H1 (cell line): ENCODE data around the gene NUP43. TPM values are rescaled to one million over a fixed set of nuclear protein-coding genes. Genes with fewer than 3 reads are reported as not detected.

Source experiments
- CTCF ChIA-PET: fragments of 300-600 bp; sonication (Branson Sonifier 250); formaldehyde crosslinking; loops from one replicate; lab custom pipeline; 2021; ENCODE audit not compliant: partially characterized antibody; lab: Charles Lee
- POLR2A ChIA-PET: fragments of 300-600 bp; sonication (Branson Sonifier 250); formaldehyde crosslinking; loops from one replicate; lab custom pipeline; 2021; ENCODE audit warnings: inconsistent platforms; ENCODE audit not compliant: partially characterized antibody; lab: Charles Lee
- DNase-seq, 2 experiments: peaks; one replicate each; pipeline versions ENCODE4 v3.0.0 to v3.0.0-alpha.2; 2010 to 2022; ENCODE audit warnings: low spot score in 2 of 2, low read depth in 1 of 2, mixed read lengths in 1 of 2
- FAIRE-seq: peaks from 2 replicates; lab custom pipeline; 2011; peaks lifted over from hg19 to GRCh38; lab: Jason Lieb, UNC
- H2AFZ ChIP-seq: 2 replicates; pipeline ENCODE4 v1.8.1; 2012; ENCODE audit warnings: low read length, inconsistent platforms
- H2AK5ac ChIP-seq: 2 replicates; pipeline ENCODE4 v1.6.1; 2013; ENCODE audit warnings: low read depth, low read length
- H2BK120ac ChIP-seq: replicated peaks from 2 replicates; pipeline ENCODE3; 2013; ENCODE audit warnings: low read depth, low read length, inconsistent platforms
- H2BK12ac ChIP-seq: 2 replicates; pipeline ENCODE4 v1.6.1; 2013; ENCODE audit warnings: low read depth, low read length
- H2BK15ac ChIP-seq: 2 replicates; pipeline ENCODE4 v1.6.1; 2013; ENCODE audit warnings: low read length
- H2BK20ac ChIP-seq: 2 replicates; pipeline ENCODE4 v1.6.1; 2013; ENCODE audit warnings: low read length
- H2BK5ac ChIP-seq: 2 replicates; pipeline ENCODE4 v1.6.1; 2013; ENCODE audit warnings: low read depth, low read length
- H3K14ac ChIP-seq: 2 replicates; pipeline ENCODE4 v1.6.1; 2013; ENCODE audit warnings: inconsistent platforms; ENCODE audit not compliant: insufficient read length
- H3K18ac ChIP-seq: 2 replicates; pipeline ENCODE4 v1.6.1; 2013; ENCODE audit warnings: low read length; ENCODE audit errors: extremely low read depth
- H3K23ac ChIP-seq: 2 replicates; pipeline ENCODE4 v1.6.1; 2013; ENCODE audit warnings: inconsistent platforms; ENCODE audit not compliant: insufficient read length
- H3K23me2 ChIP-seq: 2 replicates; pipeline ENCODE4 v1.6.1; 2013; ENCODE audit warnings: low read depth, low read length
- H3K27ac ChIP-seq: 2 replicates; pipeline ENCODE4 v1.6.1; 2011; ENCODE audit warnings: low read depth, low read length, inconsistent platforms
- H3K27me3 ChIP-seq, 4 experiments: replicated peaks in 1 of 4; 1 replicate in 1 of 4; 2 replicates in 3 of 4; pipeline versions ENCODE4 v1.6.1 to v1.8.1; 2011 to 2013; ENCODE audit warnings: low read length in 3 of 4, mild to moderate bottlenecking in 3 of 4, inconsistent platforms in 2 of 4, mixed read lengths in 2 of 4, moderate library complexity in 1 of 4; ENCODE audit not compliant: control insufficient read depth in 3 of 4, insufficient read depth in 3 of 4; ENCODE audit errors: extremely low read depth in 1 of 4
- H3K36me3 ChIP-seq, 4 experiments: 2 replicates each; pipeline versions ENCODE4 v1.6.1 to v1.8.1; 2011 to 2013; ENCODE audit warnings: mild to moderate bottlenecking in 4 of 4, low read length in 3 of 4, moderate library complexity in 2 of 4, control low read depth in 1 of 4, inconsistent platforms in 1 of 4; ENCODE audit not compliant: insufficient read depth in 4 of 4, control insufficient read depth in 2 of 4
- H3K4ac ChIP-seq: replicated peaks from 2 replicates; pipeline ENCODE3; 2013; ENCODE audit warnings: low read length, low read depth, mixed read lengths, inconsistent platforms; ENCODE audit not compliant: insufficient read length
- H3K4me1 ChIP-seq, 4 experiments: replicated peaks in 1 of 4; 1 replicate in 1 of 4; 2 replicates in 3 of 4; pipeline versions ENCODE4 v1.6.1 to v1.8.1; 2011 to 2013; ENCODE audit warnings: low read length in 3 of 4, inconsistent platforms in 2 of 4, mixed read lengths in 1 of 4; ENCODE audit not compliant: insufficient read depth in 4 of 4, control insufficient read depth in 3 of 4
- H3K4me2 ChIP-seq, 2 experiments: 2 replicates each; pipeline versions ENCODE4 v1.6.1 to v1.8.1; 2011 to 2013; ENCODE audit warnings: low read depth in 2 of 2, low read length in 2 of 2, control low read depth in 1 of 2, inconsistent platforms in 1 of 2, mild to moderate bottlenecking in 1 of 2; ENCODE audit not compliant: insufficient read depth in 1 of 2
- H3K4me3 ChIP-seq, 4 experiments: fragments of 200-600, 300-600 bp in 1 of 4; sonication (generic), shearing (Covaris generic), sonication (Bioruptor Twin) in 1 of 4; 2 replicates each; pipeline versions ENCODE4 v1.5.1 to v1.8.1; 2011 to 2016; ENCODE audit warnings: low read length in 4 of 4, low read depth in 3 of 4, control low read depth in 2 of 4, inconsistent platforms in 2 of 4, mild to moderate bottlenecking in 2 of 4, mixed read lengths in 1 of 4, moderate library complexity in 1 of 4; ENCODE audit not compliant: insufficient read depth in 2 of 4; ENCODE audit errors: extremely low read depth in 1 of 4
- H3K56ac ChIP-seq: replicated peaks from 2 replicates; pipeline ENCODE3; 2013; ENCODE audit warnings: low read depth, mild to moderate bottlenecking, mixed read lengths, low read length, inconsistent platforms; ENCODE audit not compliant: insufficient read length
- H3K79me1 ChIP-seq: 2 replicates; pipeline ENCODE4 v1.6.1; 2013; ENCODE audit warnings: low read depth, low read length, control low read depth
- H3K79me2 ChIP-seq, 2 experiments: 2 replicates each; pipeline versions ENCODE4 v1.6.1 to v1.8.1; 2012 to 2013; ENCODE audit warnings: low read length in 2 of 2, mild to moderate bottlenecking in 2 of 2, inconsistent platforms in 1 of 2; ENCODE audit not compliant: insufficient read depth in 2 of 2, control insufficient read depth in 1 of 2
- H3K9ac ChIP-seq, 4 experiments: replicated peaks in 1 of 4; 1 replicate in 1 of 4; 2 replicates in 3 of 4; pipeline versions ENCODE4 v1.6.1 to v1.8.1; 2011 to 2013; ENCODE audit warnings: low read depth in 3 of 4, low read length in 3 of 4, control low read depth in 2 of 4, mild to moderate bottlenecking in 2 of 4, moderate library complexity in 2 of 4, inconsistent platforms in 1 of 4; ENCODE audit errors: extremely low read depth in 1 of 4
- H3K9me3 ChIP-seq, 2 experiments: 2 replicates each; pipeline versions ENCODE4 v1.6.1 to v1.8.1; 2012 to 2013; ENCODE audit warnings: mild to moderate bottlenecking in 2 of 2, moderate library complexity in 2 of 2, control low read depth in 1 of 2, inconsistent platforms in 1 of 2, low read depth in 1 of 2, low read length in 1 of 2, mixed read lengths in 1 of 2; ENCODE audit not compliant: insufficient read depth in 2 of 2
- H4K20me1 ChIP-seq, 2 experiments: replicated peaks in 1 of 2; 2 replicates each; pipeline versions ENCODE3 to v1.8.1; 2011 to 2013; ENCODE audit warnings: inconsistent platforms in 2 of 2, low read length in 2 of 2, mild to moderate bottlenecking in 1 of 2; ENCODE audit not compliant: insufficient read depth in 2 of 2, control insufficient read depth in 1 of 2
- H4K5ac ChIP-seq: 2 replicates; pipeline ENCODE4 v1.6.1; 2013; ENCODE audit warnings: low read length, low read depth, mixed read lengths, inconsistent platforms; ENCODE audit not compliant: insufficient read length
- H4K8ac ChIP-seq: 2 replicates; pipeline ENCODE4 v1.8.0; 2013; ENCODE audit warnings: mild to moderate bottlenecking, moderate library complexity, low read length, inconsistent platforms; ENCODE audit not compliant: insufficient read depth; ENCODE audit errors: extremely low read depth
- H4K91ac ChIP-seq: replicated peaks from 2 replicates; pipeline ENCODE3; 2013; ENCODE audit warnings: low read length, mixed read lengths, inconsistent platforms; ENCODE audit not compliant: insufficient read length
- ASH2L ChIP-seq: fragments of 200-600, 300-600 bp; sonication (generic); IDR thresholded peaks from one replicate; pipeline ENCODE4 v1.7.1; 2017; ENCODE audit warnings: low read length
- BACH1 ChIP-seq: IDR thresholded peaks from 2 replicates; pipeline ENCODE4 v1.6.1; 2012; ENCODE audit warnings: low read length, improper control_type of control experiment
- CHD1 ChIP-seq: IDR thresholded peaks from 2 replicates; pipeline ENCODE4 v1.6.1; 2012; ENCODE audit warnings: low read depth, low read length, improper control_type of control experiment
- CREB1 ChIP-seq: IDR thresholded peaks from 2 replicates; pipeline ENCODE4 v1.6.1; 2012; ENCODE audit warnings: inconsistent platforms
- WGBS, 2 experiments: shearing (Covaris generic) in 1 of 2; methylation state at CpG; one replicate each; pipeline versions ENCODE4 v1.1.6 to v1.1.7; 2013 to 2015; ENCODE audit warnings: low lambda C conversion rate in 2 of 2, mixed read lengths in 2 of 2, inconsistent platforms in 1 of 2, low coverage in 1 of 2, missing lambda C conversion rate in 1 of 2; ENCODE audit not compliant: insufficient replicate concordance in 2 of 2, insufficient coverage in 1 of 2, insufficient read length in 1 of 2; ENCODE audit errors: extremely low coverage in 1 of 2, missing lambda C conversion rate in 1 of 2; 5-methylcytosine and 5-hydroxymethylcytosine counted together
- polyA plus RNA-seq, 7 experiments: library from polyadenylated mRNA; depleted of rRNA in 3 of 7; stranded (reverse) in 5 of 7; unstranded in 2 of 7; fragments of >200 nt in 5 of 7; fragments of 200-250 nt in 2 of 7; gene quantifications; 1 replicate in 5 of 7; 2 replicates in 1 of 7; 4 replicates in 1 of 7; pipeline versions ENCODE4 v1.2.1 to v1.2.3, GENCODE V29; 2011 to 2013; ENCODE audit warnings: missing spikeins in 2 of 7, mixed read lengths in 2 of 7
- total RNA-seq: library from RNA; stranded (reverse); fragmentation: NEBNext Ultra II Directional; extraction: Animal tissue kit (Norgen Biotek cat#: 25700); gene quantifications from 2 replicates; pipeline ENCODE4 v1.2.1, GENCODE V29; 2021

The NUP43 gene
- total and polyA plus RNA-seq, 2 of the 8 experiments (the other 6 are each of a cell fraction or from before 2014, with no cell fraction given), result 25.2 to 83.4 TPM

GRCh38 chr6:149696901-149697300 lies 49.4 kb downstream of the NUP43 start:
- no peak overlapping the region for H2AK5ac ChIP-seq
- H3K23ac ChIP-seq, result no peak overlapping the region
- peaks cover 0 to 3% of the 10 kb centered on the region in 2 experiments for H4K20me1 ChIP-seq
- H3K79me2 ChIP-seq, result peaks cover 0 to 65% of the 10 kb centered on the region in 2 experiments; a peak in 2 of 4 replicates
- FAIRE-seq (no peak), DNase-seq (no peak)
- no peak overlapping the region for H3K4ac ChIP-seq
- no peak overlapping the region for H3K4me3 ChIP-seq
- peaks cover 2 to 3% (median 2%) of the 10 kb centered on the region in 4 experiments; a peak in 4 of 7 replicates for H3K4me1 ChIP-seq
- H3K14ac ChIP-seq, result no peak overlapping the region
- no peaks in the 10 kb centered on the region for H3K27me3 ChIP-seq
- peaks cover 0 to 31% (median 6%) of the 10 kb centered on the region in 4 experiments; a peak in 4 of 8 replicates for H3K36me3 ChIP-seq
- 92% methylated on average over 1 of the region's 1 CpG; no CpG with 5 or more reads in 1 of the 2 experiments for WGBS, 2 experiments
- no peak overlapping the region for H4K8ac ChIP-seq
- POLR2A ChIA-PET, result interaction anchor here (1.2 kb wide), 1 partner anchor 10 kb away, joined by 3 read pairs; no protein-coding TSS in a partner anchor
- no peaks in the 10 kb centered on the region for H3K9me3 ChIP-seq
- H3K23me2 ChIP-seq, result no peaks in the 10 kb centered on the region
- CTCF ChIA-PET, result interaction anchor here (0.7 to 1.4 kb wide), 2 partner anchors 51 to 151 kb away, joined by 3 read pairs; partner anchors contain the start of gene PPIL4
- no peaks in the 10 kb centered on the region; the same call in 1 of the 2 replicates for H3K79me1 ChIP-seq
- no peak overlapping the region for H2AFZ ChIP-seq
- H2BK120ac ChIP-seq, result no peak overlapping the region
- H3K27ac ChIP-seq, result no peak overlapping the region
- no peak overlapping the region for H2BK20ac ChIP-seq
- H3K56ac ChIP-seq, result no peak overlapping the region
- H2BK15ac ChIP-seq, result no peak overlapping the region
- TF ChIP-seq ASH2L (no peak), BACH1 (no peak), CREB1 (no peak), CHD1 (no peak)
- TF ChIP-seq, all 59 proteins: peak for 0
- Histone ChIP-seq H3K18ac (no peak overlapping the region), H3K9ac (no peak overlapping the region), H4K91ac (no peak overlapping the region), H3K4me2 (no peak overlapping the region), H2BK12ac (no peak overlapping the region), H2BK5ac (no peak overlapping the region), H4K5ac (no peak overlapping the region)
